Erythroblast (primary cell): Measurements from ENCODE around the gene GRAMD4.

Experiments used
- GATA1 ChIP-seq: IDR thresholded peaks from 2 replicates; pipeline ENCODE4 v1.6.1; 2011; ENCODE audit warnings: low read depth, mild to moderate bottlenecking, control low read depth, low read length, moderate library complexity
- POLR2A ChIP-seq: IDR thresholded peaks from 2 replicates; pipeline ENCODE4 v1.6.1; 2011; ENCODE audit warnings: mild to moderate bottlenecking, low read length

GRCh38 chr22:46676881-46677280, 56.7 kb downstream of the GRAMD4 start:
- no peak for TF ChIP-seq POLR2A
- TF ChIP-seq GATA1 = no peak
